ENCODE measurements around the gene MGME1. TPM values are rescaled to one million over a fixed set of nuclear protein-coding genes. Genes with fewer than 3 reads are reported as not detected.

MGME1 gene
- total RNA-seq, 1 experiment from 2014 or later, result 56.0 TPM

DNA sequence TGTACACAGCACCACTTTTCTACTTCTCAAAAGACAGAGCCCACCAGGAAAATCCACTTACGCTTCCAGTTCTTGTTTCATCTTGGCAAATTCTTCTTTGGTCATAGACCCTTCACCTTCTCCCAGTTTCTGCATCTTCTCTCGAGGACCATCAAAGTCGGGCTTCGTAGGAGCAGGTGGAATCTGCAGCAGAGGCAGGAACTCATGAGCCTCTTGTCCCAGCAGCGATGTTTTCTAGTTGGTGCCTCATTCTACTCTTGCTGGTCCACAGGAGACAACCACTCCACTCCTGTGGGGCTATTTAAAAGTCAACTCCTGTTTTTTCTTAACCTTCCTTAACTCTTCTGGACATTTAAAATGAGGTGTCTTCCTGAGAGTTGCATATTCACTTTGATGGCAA, 14.9 kb upstream of the MGME1 start (continued):
- TF ChIP-seq, protein P1, sequence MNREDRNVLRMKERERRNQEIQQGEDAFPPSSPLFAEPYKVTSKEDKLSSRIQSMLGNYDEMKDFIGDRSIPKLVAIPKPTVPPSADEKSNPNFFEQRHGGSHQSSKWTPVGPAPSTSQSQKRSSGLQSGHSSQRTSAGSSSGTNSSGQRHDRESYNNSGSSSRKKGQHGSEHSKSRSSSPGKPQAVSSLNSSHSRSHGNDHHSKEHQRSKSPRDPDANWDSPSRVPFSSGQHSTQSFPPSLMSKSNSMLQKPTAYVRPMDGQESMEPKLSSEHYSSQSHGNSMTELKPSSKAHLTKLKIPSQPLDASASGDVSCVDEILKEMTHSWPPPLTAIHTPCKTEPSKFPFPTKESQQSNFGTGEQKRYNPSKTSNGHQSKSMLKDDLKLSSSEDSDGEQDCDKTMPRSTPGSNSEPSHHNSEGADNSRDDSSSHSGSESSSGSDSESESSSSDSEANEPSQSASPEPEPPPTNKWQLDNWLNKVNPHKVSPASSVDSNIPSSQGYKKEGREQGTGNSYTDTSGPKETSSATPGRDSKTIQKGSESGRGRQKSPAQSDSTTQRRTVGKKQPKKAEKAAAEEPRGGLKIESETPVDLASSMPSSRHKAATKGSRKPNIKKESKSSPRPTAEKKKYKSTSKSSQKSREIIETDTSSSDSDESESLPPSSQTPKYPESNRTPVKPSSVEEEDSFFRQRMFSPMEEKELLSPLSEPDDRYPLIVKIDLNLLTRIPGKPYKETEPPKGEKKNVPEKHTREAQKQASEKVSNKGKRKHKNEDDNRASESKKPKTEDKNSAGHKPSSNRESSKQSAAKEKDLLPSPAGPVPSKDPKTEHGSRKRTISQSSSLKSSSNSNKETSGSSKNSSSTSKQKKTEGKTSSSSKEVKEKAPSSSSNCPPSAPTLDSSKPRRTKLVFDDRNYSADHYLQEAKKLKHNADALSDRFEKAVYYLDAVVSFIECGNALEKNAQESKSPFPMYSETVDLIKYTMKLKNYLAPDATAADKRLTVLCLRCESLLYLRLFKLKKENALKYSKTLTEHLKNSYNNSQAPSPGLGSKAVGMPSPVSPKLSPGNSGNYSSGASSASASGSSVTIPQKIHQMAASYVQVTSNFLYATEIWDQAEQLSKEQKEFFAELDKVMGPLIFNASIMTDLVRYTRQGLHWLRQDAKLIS (CRISPR knock-in tag; IDR thresholded peaks at IDR 0.05; ENCODE audit: borderline replicate concordance), result no peak
- no peak for TF ChIP-seq ZNF317 (CRISPR knock-in tag; IDR thresholded peaks at IDR 0.05; ENCODE audit: borderline replicate concordance, low read depth)
- TF ChIP-seq, protein P2, sequence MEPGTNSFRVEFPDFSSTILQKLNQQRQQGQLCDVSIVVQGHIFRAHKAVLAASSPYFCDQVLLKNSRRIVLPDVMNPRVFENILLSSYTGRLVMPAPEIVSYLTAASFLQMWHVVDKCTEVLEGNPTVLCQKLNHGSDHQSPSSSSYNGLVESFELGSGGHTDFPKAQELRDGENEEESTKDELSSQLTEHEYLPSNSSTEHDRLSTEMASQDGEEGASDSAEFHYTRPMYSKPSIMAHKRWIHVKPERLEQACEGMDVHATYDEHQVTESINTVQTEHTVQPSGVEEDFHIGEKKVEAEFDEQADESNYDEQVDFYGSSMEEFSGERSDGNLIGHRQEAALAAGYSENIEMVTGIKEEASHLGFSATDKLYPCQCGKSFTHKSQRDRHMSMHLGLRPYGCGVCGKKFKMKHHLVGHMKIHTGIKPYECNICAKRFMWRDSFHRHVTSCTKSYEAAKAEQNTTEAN (CRISPR knock-in tag; IDR thresholded peaks at IDR 0.05), result no peak
- TF ChIP-seq, protein P3, sequence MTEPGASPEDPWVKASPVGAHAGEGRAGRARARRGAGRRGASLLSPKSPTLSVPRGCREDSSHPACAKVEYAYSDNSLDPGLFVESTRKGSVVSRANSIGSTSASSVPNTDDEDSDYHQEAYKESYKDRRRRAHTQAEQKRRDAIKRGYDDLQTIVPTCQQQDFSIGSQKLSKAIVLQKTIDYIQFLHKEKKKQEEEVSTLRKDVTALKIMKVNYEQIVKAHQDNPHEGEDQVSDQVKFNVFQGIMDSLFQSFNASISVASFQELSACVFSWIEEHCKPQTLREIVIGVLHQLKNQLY (CRISPR knock-in tag; IDR thresholded peaks at IDR 0.05), result no peak
- no peak for TF ChIP-seq RELA (CRISPR knock-in tag; IDR thresholded peaks at IDR 0.05; ENCODE audit: borderline replicate concordance)
- no peak for TF ChIP-seq ZNF121 (CRISPR knock-in tag; IDR thresholded peaks at IDR 0.05)
- TF ChIP-seq, protein P4, sequence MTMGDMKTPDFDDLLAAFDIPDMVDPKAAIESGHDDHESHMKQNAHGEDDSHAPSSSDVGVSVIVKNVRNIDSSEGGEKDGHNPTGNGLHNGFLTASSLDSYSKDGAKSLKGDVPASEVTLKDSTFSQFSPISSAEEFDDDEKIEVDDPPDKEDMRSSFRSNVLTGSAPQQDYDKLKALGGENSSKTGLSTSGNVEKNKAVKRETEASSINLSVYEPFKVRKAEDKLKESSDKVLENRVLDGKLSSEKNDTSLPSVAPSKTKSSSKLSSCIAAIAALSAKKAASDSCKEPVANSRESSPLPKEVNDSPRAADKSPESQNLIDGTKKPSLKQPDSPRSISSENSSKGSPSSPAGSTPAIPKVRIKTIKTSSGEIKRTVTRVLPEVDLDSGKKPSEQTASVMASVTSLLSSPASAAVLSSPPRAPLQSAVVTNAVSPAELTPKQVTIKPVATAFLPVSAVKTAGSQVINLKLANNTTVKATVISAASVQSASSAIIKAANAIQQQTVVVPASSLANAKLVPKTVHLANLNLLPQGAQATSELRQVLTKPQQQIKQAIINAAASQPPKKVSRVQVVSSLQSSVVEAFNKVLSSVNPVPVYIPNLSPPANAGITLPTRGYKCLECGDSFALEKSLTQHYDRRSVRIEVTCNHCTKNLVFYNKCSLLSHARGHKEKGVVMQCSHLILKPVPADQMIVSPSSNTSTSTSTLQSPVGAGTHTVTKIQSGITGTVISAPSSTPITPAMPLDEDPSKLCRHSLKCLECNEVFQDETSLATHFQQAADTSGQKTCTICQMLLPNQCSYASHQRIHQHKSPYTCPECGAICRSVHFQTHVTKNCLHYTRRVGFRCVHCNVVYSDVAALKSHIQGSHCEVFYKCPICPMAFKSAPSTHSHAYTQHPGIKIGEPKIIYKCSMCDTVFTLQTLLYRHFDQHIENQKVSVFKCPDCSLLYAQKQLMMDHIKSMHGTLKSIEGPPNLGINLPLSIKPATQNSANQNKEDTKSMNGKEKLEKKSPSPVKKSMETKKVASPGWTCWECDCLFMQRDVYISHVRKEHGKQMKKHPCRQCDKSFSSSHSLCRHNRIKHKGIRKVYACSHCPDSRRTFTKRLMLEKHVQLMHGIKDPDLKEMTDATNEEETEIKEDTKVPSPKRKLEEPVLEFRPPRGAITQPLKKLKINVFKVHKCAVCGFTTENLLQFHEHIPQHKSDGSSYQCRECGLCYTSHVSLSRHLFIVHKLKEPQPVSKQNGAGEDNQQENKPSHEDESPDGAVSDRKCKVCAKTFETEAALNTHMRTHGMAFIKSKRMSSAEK (CRISPR knock-in tag; IDR thresholded peaks at IDR 0.05; ENCODE audit: borderline replicate concordance), result no peak
- TF ChIP-seq HMGA2 (CRISPR knock-in tag; IDR thresholded peaks at IDR 0.05), result no peak
- no peak for TF ChIP-seq FOXJ3 (CRISPR knock-in tag; IDR thresholded peaks at IDR 0.05; ENCODE audit: borderline replicate concordance)

DNA sequence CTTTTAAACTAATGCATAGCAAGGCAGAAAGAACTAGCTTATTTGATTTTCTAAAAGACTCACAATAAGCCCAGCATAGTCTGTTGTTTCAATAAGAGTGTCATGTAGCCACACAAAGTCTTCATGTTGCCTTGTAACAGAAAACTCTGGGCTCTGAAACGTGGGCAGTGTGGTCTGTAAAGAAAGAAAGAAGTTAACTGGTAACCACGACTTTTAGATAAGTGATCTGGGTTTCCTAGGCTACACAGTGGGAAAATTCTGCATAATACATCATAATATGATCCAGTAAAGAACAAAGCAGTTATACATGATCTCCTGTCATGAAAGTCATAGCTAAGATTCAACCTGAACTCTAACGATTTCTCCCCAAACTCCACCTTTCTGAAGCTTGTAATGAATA, 13.5 kb upstream of the MGME1 start:
- Mint-ChIP-seq H3K36me3 (peaks cover 71% of the 10 kb centered on the region), H3K9me3 (no peaks in the 10 kb centered on the region), H3K27me3 (ENCODE audit: low read depth) (no peaks in the 10 kb centered on the region), H3K4me1 (peaks cover 32% of the 10 kb centered on the region), H3K27ac (peak overlapping the region; percentile 84), H3K4me3 (no peak overlapping the region)
- ChIA-PET CTCF (no interaction called here), POLR2A (interaction anchor here (1.3 kb wide), 1 partner anchor 14 kb away, joined by 5 read pairs; the partner anchor contains the start of gene MGME1)
- ATAC-seq (no peak), DNase-seq (ENCODE audit: low spot score) (no peak)
- TF ChIP-seq CREB1 (CRISPR knock-in tag; IDR thresholded peaks at IDR 0.05) (no peak), ZNF317 (CRISPR knock-in tag; IDR thresholded peaks at IDR 0.05; ENCODE audit: borderline replicate concordance, low read depth) (no peak), ZNF396 (CRISPR knock-in tag; IDR thresholded peaks at IDR 0.05; ENCODE audit: borderline replicate concordance) (no peak), ZNF671 (CRISPR knock-in tag; IDR thresholded peaks at IDR 0.05) (no peak), FOXJ3 (CRISPR knock-in tag; IDR thresholded peaks at IDR 0.05; ENCODE audit: borderline replicate concordance) (no peak), GABPB1 (CRISPR knock-in tag; IDR thresholded peaks at IDR 0.05) (no peak), NR1H2 (CRISPR knock-in tag; IDR thresholded peaks at IDR 0.05) (no peak), HMGA2 (CRISPR knock-in tag; IDR thresholded peaks at IDR 0.05) (no peak)
- TF ChIP-seq, protein P5, sequence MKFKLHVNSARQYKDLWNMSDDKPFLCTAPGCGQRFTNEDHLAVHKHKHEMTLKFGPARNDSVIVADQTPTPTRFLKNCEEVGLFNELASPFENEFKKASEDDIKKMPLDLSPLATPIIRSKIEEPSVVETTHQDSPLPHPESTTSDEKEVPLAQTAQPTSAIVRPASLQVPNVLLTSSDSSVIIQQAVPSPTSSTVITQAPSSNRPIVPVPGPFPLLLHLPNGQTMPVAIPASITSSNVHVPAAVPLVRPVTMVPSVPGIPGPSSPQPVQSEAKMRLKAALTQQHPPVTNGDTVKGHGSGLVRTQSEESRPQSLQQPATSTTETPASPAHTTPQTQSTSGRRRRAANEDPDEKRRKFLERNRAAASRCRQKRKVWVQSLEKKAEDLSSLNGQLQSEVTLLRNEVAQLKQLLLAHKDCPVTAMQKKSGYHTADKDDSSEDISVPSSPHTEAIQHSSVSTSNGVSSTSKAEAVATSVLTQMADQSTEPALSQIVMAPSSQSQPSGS (CRISPR knock-in tag; IDR thresholded peaks at IDR 0.05; ENCODE audit: borderline replicate concordance, low read depth), result no peak
- TF ChIP-seq, protein P6, sequence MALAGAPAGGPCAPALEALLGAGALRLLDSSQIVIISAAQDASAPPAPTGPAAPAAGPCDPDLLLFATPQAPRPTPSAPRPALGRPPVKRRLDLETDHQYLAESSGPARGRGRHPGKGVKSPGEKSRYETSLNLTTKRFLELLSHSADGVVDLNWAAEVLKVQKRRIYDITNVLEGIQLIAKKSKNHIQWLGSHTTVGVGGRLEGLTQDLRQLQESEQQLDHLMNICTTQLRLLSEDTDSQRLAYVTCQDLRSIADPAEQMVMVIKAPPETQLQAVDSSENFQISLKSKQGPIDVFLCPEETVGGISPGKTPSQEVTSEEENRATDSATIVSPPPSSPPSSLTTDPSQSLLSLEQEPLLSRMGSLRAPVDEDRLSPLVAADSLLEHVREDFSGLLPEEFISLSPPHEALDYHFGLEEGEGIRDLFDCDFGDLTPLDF (CRISPR knock-in tag; IDR thresholded peaks at IDR 0.05), result no peak
- TF ChIP-seq, protein P7, sequence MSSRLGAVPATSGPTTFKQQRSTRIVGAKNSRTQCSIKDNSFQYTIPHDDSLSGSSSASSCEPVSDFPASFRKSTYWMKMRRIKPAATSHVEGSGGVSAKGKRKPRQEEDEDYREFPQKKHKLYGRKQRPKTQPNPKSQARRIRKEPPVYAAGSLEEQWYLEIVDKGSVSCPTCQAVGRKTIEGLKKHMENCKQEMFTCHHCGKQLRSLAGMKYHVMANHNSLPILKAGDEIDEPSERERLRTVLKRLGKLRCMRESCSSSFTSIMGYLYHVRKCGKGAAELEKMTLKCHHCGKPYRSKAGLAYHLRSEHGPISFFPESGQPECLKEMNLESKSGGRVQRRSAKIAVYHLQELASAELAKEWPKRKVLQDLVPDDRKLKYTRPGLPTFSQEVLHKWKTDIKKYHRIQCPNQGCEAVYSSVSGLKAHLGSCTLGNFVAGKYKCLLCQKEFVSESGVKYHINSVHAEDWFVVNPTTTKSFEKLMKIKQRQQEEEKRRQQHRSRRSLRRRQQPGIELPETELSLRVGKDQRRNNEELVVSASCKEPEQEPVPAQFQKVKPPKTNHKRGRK (CRISPR knock-in tag; IDR thresholded peaks at IDR 0.05; ENCODE audit: borderline replicate concordance), result no peak
